Small intestine (tissue), 7 donors: Measurements from ENCODE around the gene KLHL30. TPM values are rescaled to one million over a fixed set of nuclear protein-coding genes. Genes with fewer than 3 reads are reported as not detected.

Source experiments
- DNase-seq, 2 donors: peaks; one replicate each; pipeline versions ENCODE4 v3.0.0 to v3.0.0-alpha.2; 2013
- FAIRE-seq: peaks from 2 replicates; lab custom pipeline; 2012; peaks lifted over from hg19 to GRCh38; lab: Jason Lieb, UNC
- H3K27ac ChIP-seq, 3 donors: one replicate each; pipeline ENCODE4 v1.5.1; 2013; ENCODE audit warnings: low read length in 2 of 3, mild to moderate bottlenecking in 2 of 3, control low read depth in 1 of 3, inconsistent platforms in 1 of 3, low read depth in 1 of 3, moderate library complexity in 1 of 3
- H3K27me3 ChIP-seq, 3 donors: one replicate each; pipeline ENCODE4 v1.6.1; 2013; ENCODE audit warnings: low read length in 3 of 3, inconsistent platforms in 1 of 3; ENCODE audit not compliant: control insufficient read depth in 3 of 3, insufficient read depth in 3 of 3
- H3K36me3 ChIP-seq, 3 donors: one replicate each; pipeline ENCODE4 v1.6.1; 2013; ENCODE audit warnings: low read length in 3 of 3, inconsistent platforms in 1 of 3, low read depth in 1 of 3, mild to moderate bottlenecking in 1 of 3, moderate library complexity in 1 of 3; ENCODE audit not compliant: control insufficient read depth in 3 of 3, insufficient read depth in 2 of 3
- H3K4me1 ChIP-seq, 3 donors: one replicate each; pipeline ENCODE4 v1.6.1; 2013; ENCODE audit warnings: low read length in 2 of 3, inconsistent platforms in 1 of 3, low read depth in 1 of 3, mild to moderate bottlenecking in 1 of 3, moderate library complexity in 1 of 3; ENCODE audit not compliant: control insufficient read depth in 3 of 3, insufficient read depth in 2 of 3
- H3K4me3 ChIP-seq, 3 donors: one replicate each; pipeline ENCODE4 v1.5.1; 2013; ENCODE audit warnings: low read length in 3 of 3, control low read depth in 1 of 3, inconsistent platforms in 1 of 3, low read depth in 1 of 3, mild to moderate bottlenecking in 1 of 3, moderate library complexity in 1 of 3
- H3K9me3 ChIP-seq, 2 donors: one replicate each; pipeline ENCODE4 v1.6.1; 2013; ENCODE audit warnings: low read depth in 1 of 2, low read length in 1 of 2; ENCODE audit not compliant: control insufficient read depth in 2 of 2, insufficient read depth in 1 of 2
- WGBS, 3 donors: extraction: QIAGEN DNeasy Blood & Tissue Kit; methylation state at CpG; one replicate each; pipeline ENCODE4 v1.1.7; 2013; 5-methylcytosine and 5-hydroxymethylcytosine counted together
- polyA plus RNA-seq, 4 donors: library from polyadenylated mRNA; stranded (reverse) in 3 of 4; unstranded in 1 of 4; fragments of 200-250 nt in 3 of 4; fragments of 120-200 nt in 1 of 4; gene quantifications; one replicate each; pipeline versions ENCODE4 v1.2.1 to v1.2.3, GENCODE V29; 2013
- donor health status: healthy with polysubstance abuse.
- donor health status: control.
- donor health status: control.
- donor health status: Bipolar disorder and iron deficiency.
- donor health status: healthy.

The KLHL30 gene
- polyA plus RNA-seq, 4 donors = 0.07 to 0.39 TPM; not detected in 2

- DNase-seq (peak in 1 of 2 donors; percentile 20), FAIRE-seq (no peak)
- Histone ChIP-seq H3K4me1 (peaks cover 0 to 9% (median 2%) of the 10 kb centered on the region in 3 donors), H3K27me3 (no peaks in the 10 kb centered on the region), H3K36me3 (no peaks in the 10 kb centered on the region), H3K27ac (no peak overlapping the region), H3K9me3 (no peaks in the 10 kb centered on the region), H3K4me3 (no peak overlapping the region)
- WGBS, 3 donors = 58 to 72% (median 59%) methylated on average over 12 of the region's 12 CpGs
Measured at GRCh38 chr2:238145851-238146250, 7.4 kb downstream of the KLHL30 start.

- H3K4me1 ChIP-seq = peaks cover 0 to 2% (median 2%) of the 10 kb centered on the region in 3 donors
- no peak overlapping the region for H3K4me3 ChIP-seq
- H3K27me3 ChIP-seq = no peaks in the 10 kb centered on the region
- no peaks in the 10 kb centered on the region for H3K36me3 ChIP-seq
- no peak overlapping the region for H3K27ac ChIP-seq
- H3K9me3 ChIP-seq = no peaks in the 10 kb centered on the region
- DNase-seq = no peak
- no peak for FAIRE-seq
- WGBS, 3 donors = 75 to 88% (median 85%) methylated on average over 11 to 13 of the region's 13 CpGs
Measured at GRCh38 chr2:238146884-238147544, 8.5 kb downstream of the KLHL30 start.

- no peak for DNase-seq
- no peak overlapping the region for H3K4me3 ChIP-seq
- no peak for FAIRE-seq
- no peaks in the 10 kb centered on the region for H3K9me3 ChIP-seq
- H3K27me3 ChIP-seq = no peaks in the 10 kb centered on the region
- 93 to 96% (median 94%) methylated on average over 15 of the region's 15 CpGs for WGBS, 3 donors
- no peak overlapping the region for H3K27ac ChIP-seq
- H3K4me1 ChIP-seq = no peaks in the 10 kb centered on the region
- no peaks in the 10 kb centered on the region for H3K36me3 ChIP-seq
Measured at GRCh38 chr2:238148981-238149380, 10.5 kb downstream of the KLHL30 start.

- Histone ChIP-seq H3K4me1 (no peaks in the 10 kb centered on the region), H3K9me3 (no peaks in the 10 kb centered on the region), H3K27me3 (no peaks in the 10 kb centered on the region), H3K4me3 (no peak overlapping the region), H3K27ac (no peak overlapping the region), H3K36me3 (no peaks in the 10 kb centered on the region)
- DNase-seq (no peak), FAIRE-seq (no peak)
- WGBS, 3 donors = 76 to 84% (median 80%) methylated on average over 13 to 14 of the region's 14 CpGs
Measured at GRCh38 chr2:238149841-238150572, 11.5 kb downstream of the KLHL30 start.

- DNase-seq = no peak
- no peak overlapping the region for H3K4me3 ChIP-seq
- no peak for FAIRE-seq
- WGBS, 3 donors = 91% methylated on average over 21 to 25 of the region's 25 CpGs
- no peaks in the 10 kb centered on the region for H3K9me3 ChIP-seq
- H3K36me3 ChIP-seq = no peaks in the 10 kb centered on the region
- H3K27me3 ChIP-seq = no peaks in the 10 kb centered on the region
- no peaks in the 10 kb centered on the region for H3K4me1 ChIP-seq
- no peak overlapping the region for H3K27ac ChIP-seq
Measured at GRCh38 chr2:238150686-238151085, 12.2 kb downstream of the KLHL30 start.

- Histone ChIP-seq H3K4me1 (no peaks in the 10 kb centered on the region), H3K9me3 (no peaks in the 10 kb centered on the region), H3K36me3 (no peaks in the 10 kb centered on the region), H3K27ac (no peak overlapping the region), H3K27me3 (no peaks in the 10 kb centered on the region), H3K4me3 (no peak overlapping the region)
- 87 to 94% (median 89%) methylated on average over 13 of the region's 13 CpGs for WGBS, 3 donors
- FAIRE-seq (no peak), DNase-seq (no peak)
Measured at GRCh38 chr2:238151205-238151604, 12.7 kb downstream of the KLHL30 start.

GRCh38 chr2:238151628-238152235 lies 13.3 kb downstream of the KLHL30 start:
- H3K4me1 ChIP-seq = no peaks in the 10 kb centered on the region
- no peaks in the 10 kb centered on the region for H3K9me3 ChIP-seq
- H3K36me3 ChIP-seq = no peaks in the 10 kb centered on the region
- WGBS, 3 donors = 83 to 91% (median 83%) methylated on average over 12 to 16 of the region's 16 CpGs
- H3K27me3 ChIP-seq = no peaks in the 10 kb centered on the region
- no peak overlapping the region for H3K4me3 ChIP-seq
- no peak for FAIRE-seq
- peak overlapping the region in 1 of 3 donors; percentile 19 for H3K27ac ChIP-seq
- no peak for DNase-seq

GRCh38 chr2:238152771-238153688 lies 14.6 kb downstream of the KLHL30 start:
- no peaks in the 10 kb centered on the region for H3K4me1 ChIP-seq
- no peaks in the 10 kb centered on the region for H3K9me3 ChIP-seq
- H3K36me3 ChIP-seq = no peaks in the 10 kb centered on the region
- peaks cover 0 to under 1% (median 0%) of the 10 kb centered on the region in 3 donors for H3K27me3 ChIP-seq
- peak overlapping the region in 1 of 3 donors; percentile 45 for H3K27ac ChIP-seq
- no peak for FAIRE-seq
- DNase-seq = no peak
- no peak overlapping the region for H3K4me3 ChIP-seq
- WGBS, 3 donors = 72 to 80% (median 80%) methylated on average over 20 to 22 of the region's 22 CpGs
